Mucosa of descending colon (tissue), 3 donors: ENCODE data around the gene ZNF407. TPM values are rescaled to one million over a fixed set of nuclear protein-coding genes. Genes with fewer than 3 reads are reported as not detected.

Experiments used
- ATAC-seq: fragments of 200-7000 bp; cut with Tn5 transposase; one replicate; pipeline ENCODE4 v1.9.1; 2020; ENCODE audit warnings: mild to moderate bottlenecking, moderate library complexity
- DNase-seq, 3 donors: peaks; one replicate each; pipeline ENCODE4 v3.0.0-alpha.2; 2020
- H3K36me3 ChIP-seq: fragments of 200-600 bp; one replicate; pipeline ENCODE4 v1.8.0; 2021; ENCODE audit warnings: low read depth, mild to moderate bottlenecking
- H3K4me1 ChIP-seq: fragments of 200-600 bp; one replicate; pipeline ENCODE4 v1.8.0; 2021; ENCODE audit warnings: low read depth, mild to moderate bottlenecking
- H3K4me3 ChIP-seq: fragments of 200-600 bp; one replicate; pipeline ENCODE4 v1.8.0; 2021; ENCODE audit warnings: mild to moderate bottlenecking
- H3K9me3 ChIP-seq: fragments of 200-600 bp; one replicate; pipeline ENCODE4 v1.8.0; 2021; ENCODE audit warnings: mild to moderate bottlenecking
- intact Hi-C, 2 donors: fragments of 100-400 bp; cut with DNase I in 1 of 2; cut with micrococcal nuclease in 1 of 2; formaldehyde crosslinking; loops; one replicate each; pipeline versions ENCODE4 v1.11.0 to v1.11.1; 2022; cut with DNase I, micrococcal nuclease
- total RNA-seq, 3 donors: library from RNA; stranded (reverse); fragmentation: NEBNext Ultra II Directional in 2 of 3; extraction: Animal tissue kit (Norgen Biotek cat#: 25700) in 2 of 3; gene quantifications; one replicate each; pipeline versions ENCODE4 v1.2.1 to v1.2.4, GENCODE V29; 2021 to 2023
- TF ChIP-seq, protein P1 (sequence below): fragments of 200-600 bp; IDR thresholded peaks from one replicate; pipeline ENCODE4 v1.8.0; 2022; ENCODE audit warnings: antibody characterized with exemption, mild to moderate bottlenecking
- donor health status: DM: no; HTN: no; CAD: no; lungs with moderate emphysema.
- donor health status: DM: no; HTN: no; CAD: no.
- donor health status: DM: no; HTN: yes; CAD: no.

ZNF407 gene
- total RNA-seq, 3 donors from 2014 or later = 13.0 to 25.1 (median 18.8) TPM

DNA sequence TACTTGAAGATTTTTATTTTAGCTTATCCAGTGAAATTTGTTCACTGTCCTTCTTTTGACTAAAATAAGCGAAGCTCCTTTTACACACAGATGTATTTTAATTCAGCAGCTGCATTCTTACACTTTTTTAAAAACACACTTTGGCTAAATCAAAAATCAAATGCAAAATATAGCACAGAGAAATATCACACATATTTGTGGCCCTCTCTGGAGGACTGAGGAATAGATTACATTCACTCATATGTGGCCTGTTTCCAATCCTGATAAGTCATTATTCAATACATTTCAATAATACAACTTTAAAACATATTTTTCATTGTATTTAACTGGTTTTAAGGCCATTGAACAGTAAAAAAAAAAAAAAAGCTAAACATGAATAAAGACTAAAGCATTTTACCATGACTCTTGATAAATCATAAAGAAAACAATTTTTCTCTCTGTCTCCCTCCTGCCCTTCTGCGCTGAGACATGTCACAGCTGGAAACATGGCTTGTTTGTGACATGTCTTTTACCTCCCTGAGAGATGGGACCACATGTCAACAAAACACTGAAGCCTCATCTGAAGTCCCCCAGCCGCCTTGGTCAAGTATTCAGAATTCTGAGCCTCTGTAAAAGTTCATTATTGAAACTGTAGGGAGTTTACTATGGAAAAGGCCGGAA, 221.0 kb downstream of the ZNF407 start:
- DNase-seq (no peak), ATAC-seq (no peak)
- TF ChIP-seq, protein P1, sequence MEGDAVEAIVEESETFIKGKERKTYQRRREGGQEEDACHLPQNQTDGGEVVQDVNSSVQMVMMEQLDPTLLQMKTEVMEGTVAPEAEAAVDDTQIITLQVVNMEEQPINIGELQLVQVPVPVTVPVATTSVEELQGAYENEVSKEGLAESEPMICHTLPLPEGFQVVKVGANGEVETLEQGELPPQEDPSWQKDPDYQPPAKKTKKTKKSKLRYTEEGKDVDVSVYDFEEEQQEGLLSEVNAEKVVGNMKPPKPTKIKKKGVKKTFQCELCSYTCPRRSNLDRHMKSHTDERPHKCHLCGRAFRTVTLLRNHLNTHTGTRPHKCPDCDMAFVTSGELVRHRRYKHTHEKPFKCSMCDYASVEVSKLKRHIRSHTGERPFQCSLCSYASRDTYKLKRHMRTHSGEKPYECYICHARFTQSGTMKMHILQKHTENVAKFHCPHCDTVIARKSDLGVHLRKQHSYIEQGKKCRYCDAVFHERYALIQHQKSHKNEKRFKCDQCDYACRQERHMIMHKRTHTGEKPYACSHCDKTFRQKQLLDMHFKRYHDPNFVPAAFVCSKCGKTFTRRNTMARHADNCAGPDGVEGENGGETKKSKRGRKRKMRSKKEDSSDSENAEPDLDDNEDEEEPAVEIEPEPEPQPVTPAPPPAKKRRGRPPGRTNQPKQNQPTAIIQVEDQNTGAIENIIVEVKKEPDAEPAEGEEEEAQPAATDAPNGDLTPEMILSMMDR = no peak
- Histone ChIP-seq H3K9me3 (no peaks in the 10 kb centered on the region), H3K4me1 (no peaks in the 10 kb centered on the region), H3K36me3 (no peaks in the 10 kb centered on the region), H3K4me3 (no peak overlapping the region)
- intact Hi-C loops = no loop called here

DNA sequence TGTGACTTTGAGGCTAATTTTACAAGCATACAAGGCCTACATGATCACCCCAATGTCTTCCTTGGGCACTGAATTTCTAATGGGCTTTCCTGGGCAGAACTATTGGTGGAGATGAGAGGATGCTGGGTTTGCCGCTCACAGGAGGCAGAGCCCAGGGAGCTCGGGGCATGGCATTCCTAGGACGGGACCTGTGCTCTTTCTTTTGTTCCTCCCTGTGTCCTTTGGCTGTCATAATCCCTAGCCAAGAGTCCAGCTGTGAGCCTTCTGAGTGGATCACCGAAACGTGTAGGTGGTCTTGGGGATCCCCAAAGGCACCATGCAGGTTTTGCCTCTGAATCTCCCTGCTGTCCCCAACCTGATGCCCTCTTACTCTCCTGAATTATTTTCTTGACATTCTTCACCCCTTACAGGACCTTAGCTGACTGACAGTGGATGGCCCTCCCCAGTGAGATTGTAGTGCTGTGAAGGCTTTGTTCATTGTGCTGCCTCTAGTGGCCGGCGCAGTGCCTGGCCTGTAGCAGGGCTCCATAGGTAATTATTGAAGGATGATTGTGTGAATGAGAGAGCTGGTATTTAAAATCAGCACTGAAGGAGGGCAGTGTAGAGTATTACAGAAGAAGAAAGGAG, 221.9 kb downstream of the ZNF407 start:
- TF ChIP-seq, protein P1 = no peak
- Histone ChIP-seq H3K9me3 (no peaks in the 10 kb centered on the region), H3K36me3 (no peaks in the 10 kb centered on the region), H3K4me3 (no peak overlapping the region), H3K4me1 (no peaks in the 10 kb centered on the region)
- DNase-seq = peak in 1 of 3 donors; percentile 12
- peak; percentile 67 for ATAC-seq
- intact Hi-C loops = no loop called here

DNA sequence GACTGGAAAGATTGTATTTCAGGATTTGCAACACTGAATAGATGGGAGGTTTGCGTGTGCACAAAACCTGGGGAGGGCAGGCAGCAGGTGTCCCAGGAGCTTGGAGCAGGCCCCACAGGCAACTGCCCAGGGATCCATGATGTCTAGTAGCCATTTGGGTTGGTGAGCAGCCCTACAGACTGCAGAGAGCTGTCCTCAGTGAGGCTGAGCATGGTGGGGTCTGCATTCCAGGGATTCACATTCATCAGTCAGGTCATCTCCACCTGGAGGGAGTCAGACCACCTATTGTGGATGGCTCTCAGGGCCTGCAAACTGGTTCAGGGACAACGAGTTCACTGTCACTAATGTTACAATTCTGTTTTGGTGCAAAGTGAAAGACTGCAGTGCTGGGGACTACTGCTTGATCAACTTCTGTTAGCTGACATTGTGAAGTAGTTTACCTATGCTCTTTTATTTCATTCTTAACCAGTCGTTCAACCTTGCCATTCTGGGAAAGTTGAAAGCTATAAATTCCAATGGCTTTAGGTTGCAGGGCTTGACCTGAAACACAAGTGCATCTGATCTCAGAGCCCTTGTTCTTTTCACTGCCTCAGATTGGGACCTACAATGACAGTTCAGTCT, 222.6 kb downstream of the ZNF407 start:
- no peaks in the 10 kb centered on the region for H3K36me3 ChIP-seq
- no peaks in the 10 kb centered on the region for H3K9me3 ChIP-seq
- intact Hi-C loops = no loop called here
- ATAC-seq (no peak), DNase-seq (no peak)
- no peaks in the 10 kb centered on the region for H3K4me1 ChIP-seq
- no peak overlapping the region for H3K4me3 ChIP-seq
- TF ChIP-seq, protein P1 = no peak

DNA sequence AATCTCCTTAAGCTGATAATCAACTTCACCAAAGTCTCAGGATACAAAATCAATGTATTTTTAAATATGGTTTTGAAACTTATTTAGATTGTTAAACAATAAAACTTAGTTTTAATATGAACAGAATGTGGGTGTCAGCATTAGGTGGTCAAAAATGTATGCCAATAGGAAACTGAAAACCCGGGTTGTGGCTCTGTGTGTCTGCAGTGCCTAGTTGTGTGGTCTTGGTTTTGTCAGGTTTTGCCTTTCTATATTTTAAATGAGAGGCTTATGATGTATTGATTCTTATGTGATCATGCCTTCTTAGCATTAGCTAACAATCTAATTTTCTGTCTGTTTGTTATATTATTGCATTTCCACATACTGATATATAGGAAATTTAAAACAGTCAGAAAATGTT, 227.8 kb downstream of the ZNF407 start:
- ATAC-seq (no peak), DNase-seq (no peak)
- Histone ChIP-seq H3K4me3 (no peak overlapping the region), H3K36me3 (no peaks in the 10 kb centered on the region), H3K4me1 (no peaks in the 10 kb centered on the region), H3K9me3 (no peaks in the 10 kb centered on the region)
- TF ChIP-seq, protein P1 = no peak
- intact Hi-C loops = no loop called here

DNA sequence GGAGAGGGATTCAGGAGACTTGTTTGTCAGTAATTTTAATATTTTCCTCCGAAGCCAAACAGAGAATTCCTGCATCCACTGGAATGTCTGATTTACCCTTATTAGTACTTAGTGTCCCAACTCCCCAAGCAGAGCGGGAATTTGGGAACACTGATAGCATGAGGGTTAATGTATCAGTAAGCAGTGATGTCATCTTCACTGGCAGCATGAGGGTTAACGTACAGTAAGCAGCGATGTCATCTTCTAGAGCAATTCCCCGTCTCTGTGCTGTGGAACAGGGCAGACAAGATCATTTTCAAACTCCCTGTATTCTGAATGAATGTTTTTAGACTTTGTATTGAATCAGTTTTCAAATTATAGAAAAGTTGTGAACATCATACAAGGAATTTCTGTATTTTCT, 228.9 kb downstream of the ZNF407 start:
- Histone ChIP-seq H3K9me3 (no peaks in the 10 kb centered on the region), H3K4me1 (no peaks in the 10 kb centered on the region), H3K4me3 (no peak overlapping the region), H3K36me3 (no peaks in the 10 kb centered on the region)
- TF ChIP-seq, protein P1 = no peak
- ATAC-seq (no peak), DNase-seq (no peak)
- intact Hi-C loops = no loop called here
